GM19372 (cell line): ENCODE results near the gene CCL18.
"Not testable (repeated sequence)": the region's sequence is repeated elsewhere in the genome, so short reads cannot be mapped to it uniquely, and the experiment has no call there.

Source experiments
- ATAC-seq: cut with Tn5 transposase; IDR thresholded peaks from one replicate; pipeline ENCODE4 v1.9.1; 2021; ENCODE audit warnings: mild to moderate bottlenecking, low read depth, moderate library complexity; ENCODE audit not compliant: unreplicated experiment

Gene CCL18

GRCh38 chr17:36063786-36064541 is at the start of gene CCL18:
TSS of gene CCL18 (plus strand) at chr17:36064272. CDS start at chr17:36064343, 71 bp downstream.
- no peak for ATAC-seq

DNA sequence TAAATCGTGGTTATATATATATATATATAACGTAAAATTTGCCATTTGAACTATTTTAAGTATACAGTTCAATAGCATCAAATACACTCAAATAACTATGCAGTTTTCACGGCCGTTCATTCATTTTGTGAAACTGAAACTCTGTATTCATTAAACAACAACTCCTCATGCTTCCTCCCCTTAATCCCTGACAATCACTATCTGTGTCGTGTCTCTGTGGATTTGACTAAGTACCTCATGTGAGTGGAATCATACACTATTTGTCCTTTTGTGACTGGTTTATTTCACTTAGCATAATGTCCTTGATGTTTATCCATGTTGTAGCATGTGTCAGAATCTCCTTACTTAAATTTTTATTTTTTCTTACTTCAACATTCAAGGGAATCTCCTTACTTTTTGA is 49.1 kb upstream of the CCL18 start:
- no peak for ATAC-seq

- not testable (repeated sequence) for ATAC-seq
Measured at GRCh38 chr17:36015895-36016294, 48.2 kb upstream of the CCL18 start.

GRCh38 chr17:36016555-36016954 is 47.5 kb upstream of the CCL18 start:
- ATAC-seq = no peak

- no peak for ATAC-seq
Measured at GRCh38 chr17:36017799-36018198, 46.3 kb upstream of the CCL18 start, which contains the start of gene CCL23. TSS of gene CCL23 (minus strand) at chr17:36017972. CDS start at chr17:36017897, 75 bp downstream.

DNA sequence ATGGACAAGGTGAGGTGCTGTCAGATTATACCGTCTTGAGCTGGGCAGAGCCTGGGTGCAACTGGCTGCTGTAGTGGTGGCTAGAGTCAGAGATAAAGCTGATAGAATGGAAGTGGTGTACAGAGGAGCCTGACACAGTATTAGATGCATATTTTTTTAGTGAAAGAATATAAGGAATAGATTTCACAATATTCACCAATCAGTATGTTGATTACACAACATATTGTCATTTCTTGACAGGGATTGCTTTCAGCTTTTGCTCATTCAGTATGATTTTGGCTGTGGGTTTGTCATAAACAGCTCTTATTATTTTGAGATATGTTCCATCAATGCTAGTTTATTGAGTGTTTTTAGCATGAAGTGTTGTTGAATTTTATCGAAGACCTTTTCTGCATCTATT is 44.6 kb upstream of the CCL18 start:
- ATAC-seq = no peak

- ATAC-seq = no peak
Measured at GRCh38 chr17:36024106-36024869, 39.8 kb upstream of the CCL18 start.

DNA sequence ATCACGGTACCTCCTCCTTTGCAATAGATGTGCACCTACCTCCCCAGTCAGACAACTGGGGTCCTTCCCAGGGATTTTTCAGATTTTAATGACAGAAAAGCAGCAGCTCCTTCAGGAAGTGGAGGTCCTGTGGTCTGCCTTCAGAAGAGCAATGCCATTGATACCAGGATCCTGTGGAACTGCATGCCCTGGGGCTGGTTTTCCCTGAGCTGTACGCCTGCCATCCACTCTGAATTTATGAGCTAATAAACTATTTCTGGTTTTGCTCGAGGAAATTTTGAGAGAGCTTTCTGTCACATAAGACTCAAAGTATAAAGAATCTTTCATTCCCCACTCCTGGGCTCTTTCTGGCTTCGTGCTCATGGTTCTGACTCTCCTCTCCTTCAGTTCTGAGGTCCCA is 36.3 kb upstream of the CCL18 start:
- ATAC-seq = no peak

DNA sequence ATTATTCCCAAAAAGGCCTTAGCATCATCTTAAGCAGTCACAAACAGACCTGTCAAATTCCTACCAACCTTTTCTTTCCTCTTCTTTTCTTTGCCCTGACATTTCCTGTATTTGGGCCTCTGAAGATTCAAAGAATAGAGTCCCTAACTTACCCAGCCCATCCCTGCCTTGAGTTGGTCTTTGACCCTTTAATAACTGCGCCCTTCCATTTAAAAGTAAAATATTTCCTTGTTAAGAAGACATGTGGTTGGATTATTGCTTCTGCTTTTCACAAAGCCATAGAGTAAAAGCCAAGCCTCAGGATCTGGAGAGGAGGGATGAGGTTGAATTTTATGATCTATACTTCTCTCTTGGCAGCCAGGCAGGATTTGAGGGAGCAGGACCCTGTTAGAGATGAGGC is 33.1 kb upstream of the CCL18 start:
- ATAC-seq = no peak

- ATAC-seq = no peak
Measured at GRCh38 chr17:36034127-36034526, 29.9 kb upstream of the CCL18 start.

- no peak for ATAC-seq
Measured at GRCh38 chr17:36036235-36036634, 27.8 kb upstream of the CCL18 start.

- ATAC-seq = no peak
Measured at GRCh38 chr17:36048066-36048465, 16.0 kb upstream of the CCL18 start.

DNA sequence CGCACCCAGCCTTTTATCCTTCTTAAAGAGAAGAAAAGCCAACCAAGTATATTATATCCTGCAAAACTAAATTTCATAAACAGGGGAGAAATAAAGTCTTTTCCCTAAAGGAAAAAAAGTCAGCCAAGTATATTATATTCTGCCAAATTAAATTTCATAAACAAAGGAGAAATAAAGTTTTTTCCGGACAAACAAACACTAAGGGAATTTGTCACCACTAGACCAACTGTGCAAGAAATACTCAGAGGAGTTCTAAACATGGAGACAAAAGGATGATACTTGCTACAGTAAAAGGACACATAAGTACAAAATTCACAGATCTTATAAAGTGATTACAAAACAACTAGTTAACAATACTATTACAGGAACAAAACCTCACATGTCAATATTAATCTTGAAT is 14.4 kb upstream of the CCL18 start:
- ATAC-seq = no peak

DNA sequence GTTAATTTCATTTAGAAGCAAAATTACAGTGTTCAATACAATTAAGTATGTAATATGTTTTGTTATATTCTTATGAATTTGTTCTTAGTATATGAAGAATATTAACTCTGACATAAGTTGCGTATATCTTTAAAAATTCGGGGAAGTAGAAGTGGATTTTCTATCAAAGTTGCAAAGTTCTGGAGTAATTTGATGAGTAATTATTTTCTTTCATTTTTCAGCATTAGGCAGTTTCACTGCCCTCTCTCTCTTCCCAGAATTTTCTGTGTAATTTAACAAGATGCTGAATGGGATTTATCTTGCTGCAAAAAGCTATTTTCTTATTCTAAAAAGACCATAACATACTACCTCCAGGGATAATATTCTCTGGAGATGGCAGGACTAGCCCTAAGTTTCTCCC is 8.9 kb upstream of the CCL18 start:
- ATAC-seq = no peak

GRCh38 chr17:36055921-36056520 is 8.1 kb upstream of the CCL18 start:
- ATAC-seq = no peak

DNA sequence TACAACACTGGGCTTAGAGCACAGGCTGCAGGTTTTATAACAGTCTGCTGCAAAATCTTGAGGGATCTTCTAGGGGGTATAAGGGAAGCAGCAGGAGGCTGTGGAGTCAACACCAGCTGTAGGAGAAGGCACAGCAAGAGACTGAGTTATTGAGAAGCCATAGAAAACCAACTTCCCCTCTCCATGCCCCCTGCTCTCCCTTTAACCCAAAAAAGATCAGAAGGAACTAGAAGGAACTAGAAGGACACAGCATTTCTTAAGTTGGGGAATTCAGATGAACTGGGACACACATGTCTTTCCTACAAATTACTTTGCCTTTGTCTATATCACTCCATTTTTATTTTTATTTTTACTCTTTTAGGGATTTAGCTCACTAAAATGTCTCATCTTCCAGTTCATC is 6.2 kb upstream of the CCL18 start:
- no peak for ATAC-seq

DNA sequence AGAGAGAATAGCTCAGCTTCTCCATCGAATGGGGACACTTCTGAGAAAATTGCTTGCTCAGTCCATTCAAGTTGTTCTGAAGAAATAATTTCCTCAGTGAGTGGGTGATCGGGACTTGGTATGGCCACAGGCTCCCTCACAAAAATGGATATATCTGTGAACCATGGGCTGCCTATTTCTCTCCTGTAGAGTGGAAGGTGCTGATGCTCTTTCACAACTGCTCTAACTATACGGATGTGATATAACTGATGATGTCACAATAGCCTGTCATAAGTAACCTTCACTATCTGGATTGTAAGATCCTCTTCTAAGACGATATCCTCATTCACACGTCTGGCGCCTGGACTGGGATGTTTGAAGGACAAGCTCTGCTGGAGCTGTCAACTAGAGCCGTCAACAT is 4.7 kb upstream of the CCL18 start:
- no peak for ATAC-seq

- ATAC-seq = no peak
Measured at GRCh38 chr17:36060816-36061215, 3.3 kb upstream of the CCL18 start.

- ATAC-seq = no peak
Measured at GRCh38 chr17:36066365-36066985, 2.4 kb downstream of the CCL18 start.

- ATAC-seq = no peak
Measured at GRCh38 chr17:36068524-36068923, 4.5 kb downstream of the CCL18 start.

DNA sequence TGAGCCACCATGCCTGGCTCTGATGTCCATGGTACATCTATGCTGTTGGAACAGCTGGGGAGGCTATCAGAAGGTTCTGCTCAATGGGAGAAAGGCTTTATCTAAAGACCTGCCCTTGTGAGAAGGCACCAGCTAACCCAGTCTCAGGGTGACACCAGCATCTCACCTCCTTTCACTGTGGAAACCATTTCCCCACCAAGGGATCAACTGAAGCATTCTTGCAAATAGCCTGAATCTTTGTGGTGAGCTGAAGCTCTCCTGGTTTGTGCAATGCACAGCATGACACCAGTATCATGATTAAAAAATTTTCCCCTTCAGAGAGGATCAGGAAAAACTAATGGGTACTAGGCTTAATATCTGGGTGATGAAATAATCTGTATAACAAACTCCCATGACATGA is 5.1 kb downstream of the CCL18 start:
- ATAC-seq = no peak
